HUDEP-2 (cell line): ENCODE results near the gene NDRG4.

ENCODE experiments used
- DNase-seq, 76 experiments: peaks; one replicate each; lab custom pipeline; 2025; ENCODE audit not compliant: unreplicated experiment in 76 of 76; lab: John Stamatoyannopoulos, UW

The NDRG4 gene

GRCh38 chr16:58508671-58509251 lies 8.8 kb downstream of the NDRG4 start:
- no peak for DNase-seq

GRCh38 chr16:58509256-58510096 lies 9.5 kb downstream of the NDRG4 start:
- DNase-seq: no peak

- DNase-seq: no peak
Observed at GRCh38 chr16:58510097-58510775, 10.3 kb downstream of the NDRG4 start.

- no peak for DNase-seq
Observed at GRCh38 chr16:58510776-58511628, 11.1 kb downstream of the NDRG4 start.

- DNase-seq: peak in 69 of 76 experiments; percentile 18 to 84 (median 63)
Observed at GRCh38 chr16:58511933-58512815, 12.2 kb downstream of the NDRG4 start.

GRCh38 chr16:58513874-58514273 lies 13.9 kb downstream of the NDRG4 start:
- no peak for DNase-seq

GRCh38 chr16:58515125-58515870 lies 15.4 kb downstream of the NDRG4 start, which contains the start of gene SETD6:
Gene SETD6 (plus strand): TSS chr16:58515517. CDS start chr16:58515538, 21 bp downstream.
- peak in 74 of 76 experiments; percentile 32 to 90 (median 75) for DNase-seq

GRCh38 chr16:58515871-58516767 lies 16.2 kb downstream of the NDRG4 start:
- peak in 19 of 76 experiments; percentile 6 to 53 (median 25) for DNase-seq

- DNase-seq: peak in 3 of 76 experiments; percentile 3 to 16 (median 14)
Observed at GRCh38 chr16:58516768-58517107, 16.8 kb downstream of the NDRG4 start.

- DNase-seq: no peak
Observed at GRCh38 chr16:58518083-58518979, 18.4 kb downstream of the NDRG4 start.

GRCh38 chr16:58518980-58519368 lies 19.0 kb downstream of the NDRG4 start:
- no peak for DNase-seq

GRCh38 chr16:58519707-58520106 lies 19.8 kb downstream of the NDRG4 start:
- DNase-seq: no peak

- DNase-seq: no peak
Observed at GRCh38 chr16:58530179-58530578, 30.2 kb downstream of the NDRG4 start.

- DNase-seq: no peak
Observed at GRCh38 chr16:58532414-58532813, 32.5 kb downstream of the NDRG4 start.

GRCh38 chr16:58533751-58534470 lies 34.0 kb downstream of the NDRG4 start:
- no peak for DNase-seq

- DNase-seq: peak in 10 of 76 experiments; percentile 5 to 55 (median 16)
Observed at GRCh38 chr16:58535100-58535499, 35.2 kb downstream of the NDRG4 start.
